Body of pancreas (tissue), 4 donors: Measurements from ENCODE around the gene FBXO27.

ENCODE experiments used
- POLR2A ChIP-seq, 3 donors: fragments of 450-650 bp; IDR thresholded peaks; one replicate each; pipeline ENCODE4 v1.6.1; 2016; ENCODE audit warnings: antibody characterized with exemption in 3 of 3, mild to moderate bottlenecking in 2 of 3
- TF ChIP-seq, protein P1 (sequence below), 7 experiments: fragments of 450-650 bp in 4 of 7; fragments of 200-600 bp in 3 of 7; sonication (generic) in 3 of 7; IDR thresholded peaks; one replicate each; pipeline ENCODE4 v1.5.1; 2016 to 2019; ENCODE audit warnings: antibody characterized with exemption in 7 of 7

DNA sequence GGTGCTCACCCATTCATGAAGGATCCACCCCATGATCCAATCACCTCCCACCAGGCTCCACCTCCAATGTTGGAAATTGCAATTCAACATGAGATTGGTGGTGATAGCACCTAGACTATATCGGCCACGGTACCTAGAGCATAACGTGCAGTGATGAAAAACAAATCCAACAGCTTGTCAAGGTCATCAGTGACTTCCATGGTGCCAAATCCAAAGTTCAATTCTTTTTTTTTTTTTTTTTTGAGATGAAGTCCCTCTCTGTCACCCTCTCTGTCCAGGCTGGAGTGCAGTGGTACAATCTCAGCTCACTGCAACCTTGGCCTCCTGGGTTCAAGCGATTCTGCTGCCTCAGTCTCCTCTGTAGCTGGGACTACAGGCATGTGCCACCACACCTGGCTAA lies 34.8 kb upstream of the FBXO27 start:
- no peak for TF ChIP-seq POLR2A (IDR thresholded peaks at IDR 0.05)
- TF ChIP-seq, protein P1, sequence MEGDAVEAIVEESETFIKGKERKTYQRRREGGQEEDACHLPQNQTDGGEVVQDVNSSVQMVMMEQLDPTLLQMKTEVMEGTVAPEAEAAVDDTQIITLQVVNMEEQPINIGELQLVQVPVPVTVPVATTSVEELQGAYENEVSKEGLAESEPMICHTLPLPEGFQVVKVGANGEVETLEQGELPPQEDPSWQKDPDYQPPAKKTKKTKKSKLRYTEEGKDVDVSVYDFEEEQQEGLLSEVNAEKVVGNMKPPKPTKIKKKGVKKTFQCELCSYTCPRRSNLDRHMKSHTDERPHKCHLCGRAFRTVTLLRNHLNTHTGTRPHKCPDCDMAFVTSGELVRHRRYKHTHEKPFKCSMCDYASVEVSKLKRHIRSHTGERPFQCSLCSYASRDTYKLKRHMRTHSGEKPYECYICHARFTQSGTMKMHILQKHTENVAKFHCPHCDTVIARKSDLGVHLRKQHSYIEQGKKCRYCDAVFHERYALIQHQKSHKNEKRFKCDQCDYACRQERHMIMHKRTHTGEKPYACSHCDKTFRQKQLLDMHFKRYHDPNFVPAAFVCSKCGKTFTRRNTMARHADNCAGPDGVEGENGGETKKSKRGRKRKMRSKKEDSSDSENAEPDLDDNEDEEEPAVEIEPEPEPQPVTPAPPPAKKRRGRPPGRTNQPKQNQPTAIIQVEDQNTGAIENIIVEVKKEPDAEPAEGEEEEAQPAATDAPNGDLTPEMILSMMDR (IDR thresholded peaks at IDR 0.05), result no peak
